GM12872 (cell line): ENCODE results near the gene TECPR2.

Experiments
- CTCF ChIP-seq: IDR thresholded peaks from 3 replicates; pipeline ENCODE4 v1.5.1; 2011; ENCODE audit warnings: low read depth, mild to moderate bottlenecking, low read length, moderate library complexity; ENCODE audit not compliant: insufficient read depth

The TECPR2 gene

GRCh38 chr14:102505000-102505619 is 142.4 kb downstream of the TECPR2 start:
- no peak for TF ChIP-seq CTCF

DNA sequence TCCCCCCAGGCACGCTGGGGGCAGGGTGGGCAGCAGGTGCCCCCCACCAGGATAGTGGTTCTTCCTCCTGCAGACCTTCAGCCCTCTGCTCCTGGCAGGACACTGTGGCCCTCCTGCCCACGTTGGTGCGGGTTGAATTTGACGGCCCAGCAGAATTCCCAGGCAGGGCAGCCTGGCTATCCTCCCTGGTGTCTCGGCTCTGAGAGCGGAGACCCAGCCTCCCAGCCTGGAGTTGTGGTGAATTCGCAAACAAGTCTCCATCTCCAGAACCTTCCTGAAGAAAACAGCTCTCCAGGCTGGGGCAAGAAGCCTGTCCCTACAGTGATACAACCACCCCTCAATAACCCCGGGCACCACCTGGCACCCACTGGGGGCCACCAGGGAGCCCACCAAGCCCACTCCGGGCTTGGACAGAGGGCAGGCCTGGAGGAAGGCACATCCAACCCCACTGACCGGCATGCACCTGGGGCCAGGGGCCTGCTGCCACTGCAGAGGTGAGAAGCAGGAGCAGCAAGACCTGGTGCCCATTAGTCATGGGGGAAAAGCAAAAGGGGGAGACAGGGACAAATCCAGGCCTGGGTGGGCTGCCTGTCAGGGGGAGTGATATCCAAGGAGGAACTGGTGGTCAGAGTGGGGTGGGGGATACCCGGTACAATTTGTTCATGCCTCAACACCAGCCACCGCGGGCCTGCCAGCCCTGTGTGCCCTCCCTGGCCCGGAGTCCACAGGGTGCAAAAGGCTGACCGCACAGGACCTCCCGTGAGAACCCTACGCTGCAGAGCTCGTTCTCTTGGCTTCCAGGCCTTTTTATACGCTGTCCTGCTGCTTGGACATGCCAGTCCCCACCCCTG is 143.3 kb downstream of the TECPR2 start:
- no peak for TF ChIP-seq CTCF

GRCh38 chr14:102506626-102506925 is 143.8 kb downstream of the TECPR2 start:
- no peak for TF ChIP-seq CTCF

DNA sequence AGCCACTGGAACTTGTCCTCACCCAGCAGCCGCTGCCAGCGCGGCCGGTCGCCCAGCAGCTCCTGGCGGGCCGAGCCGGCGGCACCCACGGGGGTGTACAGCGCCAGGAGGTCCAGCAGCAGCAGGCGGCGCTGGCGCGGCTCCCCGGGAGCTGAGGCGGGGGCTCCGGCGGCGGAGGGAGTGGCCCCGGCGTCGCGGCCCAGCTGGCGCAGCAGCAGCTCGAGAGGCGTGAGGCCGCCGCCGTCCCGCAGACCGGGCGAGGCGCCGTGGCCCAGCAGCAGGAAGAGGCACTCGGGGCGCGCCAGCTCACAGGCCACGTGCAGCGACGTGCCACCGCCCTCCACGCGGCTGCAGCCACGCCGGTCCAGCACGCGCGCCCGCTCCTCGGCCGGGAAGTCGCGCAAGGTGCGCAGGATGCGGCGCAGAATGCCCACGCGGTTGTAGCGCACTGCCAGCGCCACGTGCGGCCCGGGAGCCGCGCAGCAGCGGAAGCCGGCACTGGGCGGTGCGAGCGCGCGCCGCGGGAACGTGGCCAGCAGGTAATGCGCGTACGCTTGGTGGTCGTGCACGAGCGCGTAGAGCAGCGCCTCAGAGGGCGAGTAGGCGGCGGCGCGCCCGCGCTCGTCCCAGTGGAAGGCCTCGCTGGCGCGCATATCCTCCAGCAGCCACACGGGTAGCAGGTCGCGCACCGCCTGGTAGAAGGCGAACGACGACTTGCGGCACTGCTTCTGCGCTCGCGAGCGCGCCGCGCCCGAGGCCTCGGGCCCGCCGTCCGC is 144.5 kb downstream of the TECPR2 start:
- no peak for TF ChIP-seq CTCF

GRCh38 chr14:102507857-102508312 is 145.1 kb downstream of the TECPR2 start:
- peak; percentile 30; the same call in 1 of the 3 replicates for TF ChIP-seq CTCF

- no peak for TF ChIP-seq CTCF
These were observed 145.7 kb downstream of the TECPR2 start for GRCh38 chr14:102508410-102508773.
